ENCODE data around the gene PKMYT1. TPM values are rescaled to one million over a fixed set of nuclear protein-coding genes. Genes with fewer than 3 reads are reported as not detected.
A peak's percentile ranks its signal among the peaks of the same experiment; 100 is the strongest.

Gene PKMYT1
- total and polyA plus RNA-seq, 4 experiments from 2014 or later = 0.79 TPM; not detected in 3

DNA sequence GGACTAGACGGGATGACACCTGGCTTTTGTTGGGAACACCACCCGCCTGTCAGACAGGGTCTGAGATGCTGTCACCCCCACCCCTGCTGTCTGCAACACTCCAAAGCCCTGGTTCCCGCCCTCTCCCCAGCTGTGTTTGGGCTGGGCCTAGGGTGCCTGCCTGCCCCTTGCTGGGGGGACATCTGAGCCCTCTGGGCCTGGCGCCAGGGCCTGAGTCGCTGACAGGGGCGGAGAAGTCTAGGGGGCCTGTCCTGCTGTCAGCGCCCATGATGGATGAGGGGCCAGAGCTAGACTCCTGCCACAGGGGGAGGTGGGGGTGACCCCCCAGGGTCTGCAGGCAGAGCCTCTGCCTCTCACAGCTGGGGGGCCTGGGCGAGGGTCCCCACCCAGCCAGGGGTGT, 7.6 kb upstream of the PKMYT1 start:
- Histone ChIP-seq H3K9me3 (ENCODE audit: control insufficient read depth in 1 of 2, low read length in 2 of 2) (no peaks in the 10 kb centered on the region), H3K4me3 (ENCODE audit: low read length in 2 of 2) (no peak overlapping the region), H3K27me3 (ENCODE audit: insufficient read depth, low read length) (no peaks in the 10 kb centered on the region), H3K36me3 (ENCODE audit: insufficient read depth, low read length) (no peaks in the 10 kb centered on the region), H3K27ac (ENCODE audit: low read depth, low read length) (no peak overlapping the region), H3K4me1 (ENCODE audit: insufficient read depth, low read length) (peaks cover 5% of the 10 kb centered on the region)
- no peaks in the 10 kb centered on the region for H3K36me3 Mint-ChIP-seq
- no peak for DNase-seq
- H3K4me1 Mint-ChIP-seq = peaks cover 0 to 6% (median 2%) of the 10 kb centered on the region in 4 donors
- peaks cover 0 to 2% of the 10 kb centered on the region in 2 donors for H3K27me3 Mint-ChIP-seq
- ChIA-PET POLR2A (ENCODE audit: partially characterized antibody) (no interaction called here), CTCF (ENCODE audit: partially characterized antibody) (no interaction called here)
- no peak overlapping the region for H3K4me3 Mint-ChIP-seq
- intact Hi-C loops (cut with micrococcal nuclease) = no loop called here
- H3K9me3 Mint-ChIP-seq = no peaks in the 10 kb centered on the region
- H3K27ac Mint-ChIP-seq = no peak overlapping the region

DNA sequence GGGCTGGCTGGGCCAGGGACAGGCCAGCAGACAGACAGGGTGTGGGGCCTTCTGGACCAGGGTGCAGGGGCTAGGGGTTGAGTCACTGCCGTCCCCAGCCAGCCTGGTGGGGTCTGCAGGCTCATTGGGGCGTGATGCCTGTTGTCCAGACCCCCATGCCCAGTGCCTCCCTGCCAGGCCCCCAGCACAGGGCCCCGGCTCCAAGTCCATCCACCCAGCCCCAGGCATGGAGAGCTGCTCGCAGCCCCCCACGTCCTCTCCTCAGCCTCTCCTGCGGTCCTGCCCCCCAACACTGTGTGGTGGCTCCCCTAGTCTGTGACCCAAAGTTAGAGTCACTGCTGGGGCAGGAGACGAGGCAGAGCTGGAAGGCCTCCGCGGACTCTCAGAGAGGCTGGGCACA, 7.0 kb upstream of the PKMYT1 start:
- CTCF ChIA-PET (ENCODE audit: partially characterized antibody) = no interaction called here

DNA sequence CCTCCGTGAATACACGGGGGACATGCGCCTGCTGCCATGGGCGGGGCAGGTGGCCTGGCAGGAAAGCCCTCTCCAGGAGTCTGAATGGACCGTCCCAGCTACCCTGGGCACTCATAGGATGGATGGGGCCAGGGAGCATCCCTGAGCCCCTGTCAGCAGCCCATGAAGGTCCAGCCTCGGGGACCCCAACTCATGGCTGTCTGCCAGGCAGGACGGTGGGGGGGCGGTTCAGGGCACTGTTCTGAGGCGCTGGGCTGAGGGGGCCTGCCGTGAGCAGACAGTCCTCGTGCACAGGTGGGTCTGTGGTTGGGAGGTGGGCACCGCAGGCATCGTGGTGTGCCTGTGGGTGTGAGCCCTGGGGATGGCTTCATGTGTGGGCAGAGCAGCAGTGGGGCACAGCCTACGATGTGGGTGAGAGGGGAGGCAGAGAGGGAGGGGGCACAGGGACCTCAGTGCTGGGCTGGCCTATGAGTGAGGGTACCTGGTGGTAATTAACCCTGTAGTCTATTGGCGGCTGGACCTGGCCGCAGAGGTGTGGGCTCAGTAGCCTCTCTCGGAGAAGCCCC, 6.5 kb upstream of the PKMYT1 start:
- no peak overlapping the region for H3K27ac ChIP-seq (ENCODE audit: low read depth, low read length)
- H3K27ac Mint-ChIP-seq = no peak overlapping the region
- no peaks in the 10 kb centered on the region for H3K9me3 Mint-ChIP-seq
- no peak for DNase-seq
- POLR2A ChIA-PET (ENCODE audit: partially characterized antibody) = no interaction called here
- intact Hi-C loops (cut with micrococcal nuclease) = no loop called here
- H3K4me1 ChIP-seq (ENCODE audit: insufficient read depth, low read length) = peaks cover 5% of the 10 kb centered on the region
- no peaks in the 10 kb centered on the region for H3K9me3 ChIP-seq (ENCODE audit: control insufficient read depth in 1 of 2, low read length in 2 of 2)
- no peak overlapping the region for H3K4me3 Mint-ChIP-seq
- CTCF ChIA-PET (ENCODE audit: partially characterized antibody) = no interaction called here
- H3K4me1 Mint-ChIP-seq = peaks cover 0 to 8% (median 4%) of the 10 kb centered on the region in 4 donors
- H3K4me3 ChIP-seq (ENCODE audit: low read length in 2 of 2) = no peak overlapping the region
- no peaks in the 10 kb centered on the region for H3K27me3 Mint-ChIP-seq
- H3K36me3 ChIP-seq (ENCODE audit: insufficient read depth, low read length) = no peaks in the 10 kb centered on the region
- H3K27me3 ChIP-seq (ENCODE audit: insufficient read depth, low read length) = no peaks in the 10 kb centered on the region
- peaks cover 0 to under 1% of the 10 kb centered on the region in 2 donors for H3K36me3 Mint-ChIP-seq

More for the DNA sequence above, 7.0 kb upstream of the PKMYT1 start:
- no peak overlapping the region for H3K4me3 Mint-ChIP-seq
- no peaks in the 10 kb centered on the region for H3K9me3 Mint-ChIP-seq
- peaks cover 0 to 2% of the 10 kb centered on the region in 2 donors for H3K27me3 Mint-ChIP-seq
- H3K4me1 Mint-ChIP-seq = peaks cover 0 to 6% (median 2%) of the 10 kb centered on the region in 4 donors
- Histone ChIP-seq H3K36me3 (ENCODE audit: insufficient read depth, low read length) (no peaks in the 10 kb centered on the region), H3K27me3 (ENCODE audit: insufficient read depth, low read length) (no peaks in the 10 kb centered on the region), H3K4me1 (ENCODE audit: insufficient read depth, low read length) (peaks cover 5% of the 10 kb centered on the region), H3K27ac (ENCODE audit: low read depth, low read length) (no peak overlapping the region), H3K9me3 (ENCODE audit: control insufficient read depth in 1 of 2, low read length in 2 of 2) (no peaks in the 10 kb centered on the region), H3K4me3 (ENCODE audit: low read length in 2 of 2) (no peak overlapping the region)
- no peaks in the 10 kb centered on the region for H3K36me3 Mint-ChIP-seq
- POLR2A ChIA-PET (ENCODE audit: partially characterized antibody) = no interaction called here
- intact Hi-C loops (cut with micrococcal nuclease) = no loop called here
- H3K27ac Mint-ChIP-seq = no peak overlapping the region
- no peak for DNase-seq

DNA sequence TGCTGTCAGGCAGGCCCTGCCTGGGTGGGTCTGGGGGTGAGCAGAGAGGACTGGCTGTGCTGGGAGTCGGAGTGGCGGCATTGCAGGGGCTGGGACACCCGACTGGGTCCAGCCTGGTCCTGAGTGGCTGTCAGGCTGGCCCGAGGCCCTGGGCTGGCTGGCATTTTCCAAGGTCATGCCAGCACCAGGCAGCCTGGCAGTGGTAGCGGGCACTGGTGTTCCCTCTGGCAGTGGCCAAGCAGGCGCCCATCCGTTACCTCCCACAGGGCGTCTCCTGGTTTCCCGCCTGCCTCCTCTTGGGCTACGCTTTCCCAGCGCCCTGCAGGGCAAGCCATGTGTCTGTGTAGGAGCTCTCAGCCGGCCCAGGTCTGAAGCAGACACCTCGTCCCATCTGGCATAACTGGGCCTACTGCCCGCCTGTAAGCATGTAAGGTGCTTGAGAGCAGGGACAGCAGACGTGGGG, 5.7 kb upstream of the PKMYT1 start:
- H3K36me3 Mint-ChIP-seq = peaks cover 0 to 1% of the 10 kb centered on the region in 2 donors
- H3K4me1 Mint-ChIP-seq = peaks cover 0 to 14% (median 6%) of the 10 kb centered on the region in 4 donors
- Histone ChIP-seq H3K4me1 (ENCODE audit: insufficient read depth, low read length) (peaks cover 6% of the 10 kb centered on the region), H3K27ac (ENCODE audit: low read depth, low read length) (no peak overlapping the region), H3K9me3 (ENCODE audit: control insufficient read depth in 1 of 2, low read length in 2 of 2) (no peaks in the 10 kb centered on the region), H3K4me3 (ENCODE audit: low read length in 2 of 2) (no peak overlapping the region), H3K36me3 (ENCODE audit: insufficient read depth, low read length) (no peaks in the 10 kb centered on the region), H3K27me3 (ENCODE audit: insufficient read depth, low read length) (no peaks in the 10 kb centered on the region)
- CTCF ChIA-PET (ENCODE audit: partially characterized antibody) = interaction anchor here (1.3 kb wide), 1 partner anchor 42 kb away, joined by 5 read pairs; no protein-coding TSS in a partner anchor
- no peaks in the 10 kb centered on the region for H3K27me3 Mint-ChIP-seq
- no peak overlapping the region for H3K4me3 Mint-ChIP-seq
- no peak overlapping the region for H3K27ac Mint-ChIP-seq
- no peaks in the 10 kb centered on the region for H3K9me3 Mint-ChIP-seq
- DNase-seq = no peak
- intact Hi-C loops (cut with micrococcal nuclease) = no loop called here
- POLR2A ChIA-PET (ENCODE audit: partially characterized antibody) = no interaction called here

DNA sequence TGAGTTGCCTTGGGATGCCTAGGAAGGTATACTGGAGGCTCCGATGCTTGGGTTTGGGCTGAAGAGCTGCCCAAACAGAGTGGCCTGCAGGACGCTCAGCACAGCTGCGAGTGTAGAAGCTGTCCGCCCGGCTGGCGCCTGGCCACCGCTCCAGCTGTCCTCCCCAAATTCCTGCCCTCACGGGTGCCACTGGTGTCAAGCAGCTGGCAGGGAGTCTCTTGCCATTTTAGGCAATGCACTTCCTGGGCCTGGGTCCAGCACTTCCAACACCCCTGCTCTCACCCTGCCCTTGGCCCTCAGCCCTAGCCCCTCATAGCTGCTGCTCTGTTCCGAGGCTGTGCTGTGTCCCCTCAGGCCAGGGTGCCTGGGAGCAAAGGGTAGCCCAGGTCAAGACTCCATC, 5.2 kb upstream of the PKMYT1 start:
- Mint-ChIP-seq H3K36me3 (peaks cover 0 to 1% of the 10 kb centered on the region in 2 donors), H3K27ac (no peak overlapping the region), H3K4me3 (no peak overlapping the region), H3K27me3 (no peaks in the 10 kb centered on the region), H3K9me3 (no peaks in the 10 kb centered on the region), H3K4me1 (peaks cover 0 to 14% (median 6%) of the 10 kb centered on the region in 4 donors)
- no peaks in the 10 kb centered on the region for H3K27me3 ChIP-seq (ENCODE audit: insufficient read depth, low read length)
- no peak for DNase-seq
- H3K4me1 ChIP-seq (ENCODE audit: insufficient read depth, low read length) = peaks cover 8% of the 10 kb centered on the region
- no peak overlapping the region for H3K4me3 ChIP-seq (ENCODE audit: low read length in 2 of 2)
- H3K9me3 ChIP-seq (ENCODE audit: control insufficient read depth in 1 of 2, low read length in 2 of 2) = no peaks in the 10 kb centered on the region
- ChIA-PET POLR2A (ENCODE audit: partially characterized antibody) (no interaction called here), CTCF (ENCODE audit: partially characterized antibody) (interaction anchor here (1.3 kb wide), 1 partner anchor 42 kb away, joined by 5 read pairs; no protein-coding TSS in a partner anchor)
- H3K27ac ChIP-seq (ENCODE audit: low read depth, low read length) = no peak overlapping the region
- no peaks in the 10 kb centered on the region for H3K36me3 ChIP-seq (ENCODE audit: insufficient read depth, low read length)
- intact Hi-C loops (cut with micrococcal nuclease) = no loop called here

DNA sequence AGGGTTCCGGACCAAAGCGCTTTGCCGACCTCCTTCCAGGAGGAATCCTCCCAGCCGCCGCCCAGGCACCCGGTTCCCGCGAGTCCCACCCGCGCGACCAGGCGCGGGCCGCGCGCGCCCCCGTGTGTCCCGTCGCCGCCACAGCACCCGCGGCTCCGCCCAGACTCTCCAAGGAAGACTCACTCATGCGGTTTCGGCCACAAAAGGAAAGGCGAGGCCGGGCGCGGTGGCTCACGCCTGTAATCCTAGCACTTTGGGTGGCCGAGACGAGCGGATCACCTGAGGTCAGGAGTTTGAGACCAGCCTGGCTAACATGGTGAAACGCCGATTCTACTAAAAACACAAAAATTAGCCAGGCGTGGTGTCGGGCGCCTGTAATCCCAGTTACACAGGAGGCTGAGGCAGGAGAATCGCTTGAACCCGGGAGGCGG, 3.5 kb upstream of the PKMYT1 start:
- peaks cover 0 to 14% (median 6%) of the 10 kb centered on the region in 4 donors for H3K4me1 Mint-ChIP-seq
- Histone ChIP-seq H3K36me3 (ENCODE audit: insufficient read depth, low read length) (no peaks in the 10 kb centered on the region), H3K9me3 (ENCODE audit: control insufficient read depth in 1 of 2, low read length in 2 of 2) (no peaks in the 10 kb centered on the region), H3K4me1 (ENCODE audit: insufficient read depth, low read length) (peaks cover 16% of the 10 kb centered on the region), H3K27ac (ENCODE audit: low read depth, low read length) (no peak overlapping the region), H3K27me3 (ENCODE audit: insufficient read depth, low read length) (no peaks in the 10 kb centered on the region), H3K4me3 (ENCODE audit: low read length in 2 of 2) (no peak overlapping the region)
- DNase-seq = peak in 3 of 5 donors; percentile 48 to 55 (median 48)
- H3K27me3 Mint-ChIP-seq = no peaks in the 10 kb centered on the region
- H3K27ac Mint-ChIP-seq = no peak overlapping the region
- peak overlapping the region in 2 of 8 donors; percentile 20 to 51 for H3K4me3 Mint-ChIP-seq
- intact Hi-C loops (cut with micrococcal nuclease) = loop anchor here (1.0 kb wide), 1 partner anchor 22 kb away; no protein-coding TSS in a partner anchor
- CTCF ChIA-PET (ENCODE audit: partially characterized antibody) = interaction anchor here (1.0 to 1.4 kb wide), 2 partner anchors 22 to 45 kb away, joined by 3 read pairs; no protein-coding TSS in a partner anchor
- H3K9me3 Mint-ChIP-seq = no peaks in the 10 kb centered on the region
- peaks cover 0 to 1% of the 10 kb centered on the region in 2 donors for H3K36me3 Mint-ChIP-seq
- POLR2A ChIA-PET (ENCODE audit: partially characterized antibody) = interaction anchor here (5.4 kb wide), 1 partner anchor 16 kb away, joined by 49 read pairs; the partner anchor contains the start of genes KREMEN2 and PAQR4

DNA sequence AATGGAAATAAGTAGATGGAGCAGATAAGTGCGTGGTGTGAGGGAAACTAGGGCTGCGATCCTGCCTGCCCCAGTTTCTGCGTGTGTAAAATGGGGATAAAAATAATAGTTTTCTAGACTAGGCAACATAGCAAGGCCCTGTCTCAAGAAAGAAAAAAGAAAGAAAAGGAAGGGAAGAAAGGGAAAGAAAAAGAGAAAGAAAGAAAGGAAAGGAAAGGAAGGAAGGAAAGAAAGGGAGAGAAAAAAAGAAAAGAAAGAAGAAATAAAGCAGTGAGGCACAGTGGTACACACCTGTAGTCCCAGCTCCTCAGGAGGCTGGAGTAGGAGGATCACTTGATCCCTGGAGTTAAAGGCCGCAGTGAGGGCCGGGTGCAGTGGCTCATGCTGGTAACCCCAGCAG, 2.2 kb upstream of the PKMYT1 start:
- Histone ChIP-seq H3K4me3 (ENCODE audit: low read length in 2 of 2) (no peak overlapping the region), H3K9me3 (ENCODE audit: control insufficient read depth in 1 of 2, low read length in 2 of 2) (no peaks in the 10 kb centered on the region), H3K27ac (ENCODE audit: low read depth, low read length) (no peak overlapping the region), H3K27me3 (ENCODE audit: insufficient read depth, low read length) (no peaks in the 10 kb centered on the region), H3K36me3 (ENCODE audit: insufficient read depth, low read length) (no peaks in the 10 kb centered on the region), H3K4me1 (ENCODE audit: insufficient read depth, low read length) (peaks cover 16% of the 10 kb centered on the region)
- H3K4me3 Mint-ChIP-seq = peak overlapping the region in 1 of 8 donors; percentile 27
- H3K36me3 Mint-ChIP-seq = peaks cover 0 to 1% of the 10 kb centered on the region in 2 donors
- POLR2A ChIA-PET (ENCODE audit: partially characterized antibody) = interaction anchor here (5.4 kb wide), 1 partner anchor 15 kb away, joined by 49 read pairs; the partner anchor contains the start of genes KREMEN2 and PAQR4
- H3K4me1 Mint-ChIP-seq = peaks cover 0 to 14% (median 6%) of the 10 kb centered on the region in 4 donors
- no peak for DNase-seq
- intact Hi-C loops (cut with micrococcal nuclease) = no loop called here
- H3K27me3 Mint-ChIP-seq = peaks cover 0 to 2% of the 10 kb centered on the region in 2 donors
- peak overlapping the region in 2 of 7 donors; percentile 12 to 58 for H3K27ac Mint-ChIP-seq
- CTCF ChIA-PET (ENCODE audit: partially characterized antibody) = interaction anchor here (0.7 to 1.4 kb wide), 7 partner anchors 17 to 302 kb away, joined by 3 read pairs; partner anchors contain the start of gene FLYWCH1
- no peaks in the 10 kb centered on the region for H3K9me3 Mint-ChIP-seq

All from CD4-positive, alpha-beta memory T cell (primary cell).